Muscle of leg (tissue), 11 donors: Measurements from ENCODE around the gene USP24. TPM values are rescaled to one million over a fixed set of nuclear protein-coding genes. Genes with fewer than 3 reads are reported as not detected.
A peak's percentile ranks its signal among the peaks of the same experiment; 100 is the strongest.

Source experiments
- DNase-seq: peaks from one replicate; pipeline ENCODE4 v3.0.0; 2013
- H3K27ac ChIP-seq: one replicate; pipeline ENCODE4 v1.5.1; 2013; ENCODE audit warnings: mild to moderate bottlenecking, low read length, control low read depth
- H3K27me3 ChIP-seq: one replicate; pipeline ENCODE4 v1.6.1; 2013; ENCODE audit warnings: low read length; ENCODE audit not compliant: control insufficient read depth, insufficient read depth
- H3K36me3 ChIP-seq: one replicate; pipeline ENCODE4 v1.6.1; 2013; ENCODE audit warnings: low read length; ENCODE audit not compliant: control insufficient read depth, insufficient read depth
- H3K4me1 ChIP-seq: one replicate; pipeline ENCODE4 v1.6.1; 2013; ENCODE audit warnings: low read length; ENCODE audit not compliant: control insufficient read depth, insufficient read depth
- H3K4me3 ChIP-seq: one replicate; pipeline ENCODE4 v1.5.1; 2013; ENCODE audit warnings: low read length, control low read depth
- H3K9me3 ChIP-seq: replicated peaks from 2 replicates; pipeline ENCODE4 v1.6.1; 2013; ENCODE audit warnings: low read depth, low read length; ENCODE audit not compliant: control insufficient read depth
- WGBS: methylation state at CpG from one replicate; pipeline ENCODE4 v1.1.5; 2013; ENCODE audit warnings: missing lambda C conversion rate; ENCODE audit not compliant: insufficient coverage; 5-methylcytosine and 5-hydroxymethylcytosine counted together
- polyA plus RNA-seq, 8 donors: library from polyadenylated mRNA; unstranded; fragments of 120-200 nt; gene quantifications; one replicate each; pipeline versions ENCODE4 v1.2.1 to v1.2.3, GENCODE V29; 2013; ENCODE audit warnings: inconsistent platforms in 1 of 8, low replicate concordance in 1 of 8; ENCODE audit not compliant: insufficient read length in 8 of 8, insufficient read depth in 1 of 8
- total RNA-seq: library from RNA; stranded (reverse); fragments of 120-200 nt; gene quantifications from one replicate; pipeline ENCODE4 v1.2.4, GENCODE V29; 2013

USP24 gene
- total and polyA plus RNA-seq, 9 donors, result 31.0 to 54.1 (median 36.3) TPM

DNA sequence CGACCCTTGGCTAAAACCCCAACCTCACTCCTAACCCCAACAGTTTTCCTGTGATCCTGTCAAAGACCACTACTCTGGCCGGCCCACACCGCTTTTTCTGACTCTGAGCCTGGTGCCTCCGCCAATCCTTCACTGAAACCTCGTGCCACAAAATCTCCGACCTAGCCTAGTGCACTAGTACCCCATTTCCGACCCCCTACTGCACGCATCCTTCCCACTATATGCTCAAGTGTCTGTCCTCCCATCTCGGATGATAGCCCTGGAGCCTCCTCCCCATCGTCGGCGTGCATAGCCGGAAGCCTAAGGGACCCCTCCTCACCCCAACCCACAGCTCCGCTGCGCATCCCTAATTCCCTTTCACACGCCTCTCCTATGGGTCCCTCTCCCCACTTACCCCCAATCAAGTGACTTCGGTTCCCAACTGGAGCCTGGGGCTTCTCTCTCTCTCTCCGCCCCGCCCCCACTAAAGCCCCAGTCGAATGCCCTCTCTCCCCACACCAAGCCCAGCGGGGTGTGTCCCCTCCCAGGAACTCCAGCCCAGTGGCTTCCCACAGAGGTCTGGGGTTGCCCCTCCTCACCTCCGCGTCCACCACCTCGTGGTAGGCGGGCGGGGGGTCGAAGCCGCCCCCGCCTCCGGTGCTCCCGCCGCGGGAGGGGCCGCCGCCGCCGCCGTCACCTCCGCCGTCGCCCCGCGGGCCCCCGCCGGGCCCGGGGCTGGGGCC, 791 bp downstream of the USP24 start:
- peak; percentile 48 for DNase-seq
- under 1% methylated on average over 45 of the region's 46 CpGs for WGBS
- Histone ChIP-seq H3K4me1 (peaks cover 19% of the 10 kb centered on the region), H3K27ac (peak overlapping the region; percentile 81), H3K9me3 (no peaks in the 10 kb centered on the region), H3K4me3 (peak overlapping the region; percentile 85), H3K27me3 (no peaks in the 10 kb centered on the region), H3K36me3 (peaks cover 4% of the 10 kb centered on the region)

DNA sequence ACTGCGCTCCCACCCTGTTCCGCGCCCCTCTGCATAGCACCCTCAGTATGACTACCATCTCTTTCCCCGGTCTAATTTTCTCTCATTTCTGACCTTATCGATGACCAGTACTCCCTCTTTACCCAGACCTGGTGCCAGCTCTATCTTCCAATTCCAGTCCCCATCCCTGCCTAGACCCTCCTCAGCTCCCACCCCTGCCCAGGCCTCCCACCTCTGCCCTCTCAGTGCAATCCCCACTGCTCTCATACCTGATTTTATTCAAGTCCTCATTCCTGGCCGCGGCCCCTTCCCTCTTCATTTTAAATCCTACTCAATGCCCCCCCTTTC, 1.3 kb downstream of the USP24 start:
- 16% methylated on average over 7 of the region's 7 CpGs for WGBS
- no peak for DNase-seq
- no peaks in the 10 kb centered on the region for H3K27me3 ChIP-seq
- H3K27ac ChIP-seq, result peak overlapping the region; percentile 70
- no peaks in the 10 kb centered on the region for H3K9me3 ChIP-seq
- peaks cover 19% of the 10 kb centered on the region for H3K4me1 ChIP-seq
- H3K36me3 ChIP-seq, result peaks cover 4% of the 10 kb centered on the region
- peak overlapping the region; percentile 85 for H3K4me3 ChIP-seq

DNA sequence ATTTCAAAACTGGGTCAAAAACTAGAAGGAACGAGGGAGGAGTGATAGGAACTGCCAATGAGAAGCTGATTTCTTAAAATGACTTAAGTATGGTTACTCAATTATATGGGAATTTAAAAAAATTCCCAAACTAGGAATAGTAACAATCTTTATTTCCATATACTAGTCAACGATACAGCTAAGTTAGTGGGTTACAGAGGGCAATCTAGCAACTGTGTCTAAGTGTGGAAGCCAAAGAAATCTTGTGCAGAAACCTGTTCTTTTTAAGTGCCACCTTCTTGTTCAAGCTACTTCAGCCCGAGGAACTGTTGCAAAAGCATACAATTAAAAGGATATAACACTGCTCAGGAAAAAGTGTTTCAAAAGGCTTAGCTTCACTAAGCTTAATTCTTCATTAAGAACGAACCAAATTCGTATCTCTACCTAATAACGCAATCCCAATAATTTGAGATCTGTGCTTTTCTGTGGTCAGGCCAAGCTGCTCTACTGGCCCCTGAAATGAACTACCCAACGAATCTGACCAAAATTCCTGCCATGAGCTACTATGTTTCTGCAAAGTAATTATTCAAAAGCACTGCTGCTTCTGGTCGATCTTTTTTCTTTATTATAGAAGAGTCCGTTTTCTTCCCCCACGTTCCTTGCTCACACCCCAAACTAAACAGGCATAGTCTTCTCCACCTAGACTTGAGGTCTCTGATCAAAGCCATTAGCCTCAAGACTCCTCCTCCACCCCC, 1.8 kb downstream of the USP24 start:
- Histone ChIP-seq H3K9me3 (no peaks in the 10 kb centered on the region), H3K4me3 (peak overlapping the region; percentile 85), H3K27me3 (no peaks in the 10 kb centered on the region), H3K27ac (peak overlapping the region; percentile 70), H3K36me3 (peaks cover 4% of the 10 kb centered on the region), H3K4me1 (peaks cover 19% of the 10 kb centered on the region)
- WGBS, result 54% methylated on average over 4 of the region's 10 CpGs
- no peak for DNase-seq

DNA sequence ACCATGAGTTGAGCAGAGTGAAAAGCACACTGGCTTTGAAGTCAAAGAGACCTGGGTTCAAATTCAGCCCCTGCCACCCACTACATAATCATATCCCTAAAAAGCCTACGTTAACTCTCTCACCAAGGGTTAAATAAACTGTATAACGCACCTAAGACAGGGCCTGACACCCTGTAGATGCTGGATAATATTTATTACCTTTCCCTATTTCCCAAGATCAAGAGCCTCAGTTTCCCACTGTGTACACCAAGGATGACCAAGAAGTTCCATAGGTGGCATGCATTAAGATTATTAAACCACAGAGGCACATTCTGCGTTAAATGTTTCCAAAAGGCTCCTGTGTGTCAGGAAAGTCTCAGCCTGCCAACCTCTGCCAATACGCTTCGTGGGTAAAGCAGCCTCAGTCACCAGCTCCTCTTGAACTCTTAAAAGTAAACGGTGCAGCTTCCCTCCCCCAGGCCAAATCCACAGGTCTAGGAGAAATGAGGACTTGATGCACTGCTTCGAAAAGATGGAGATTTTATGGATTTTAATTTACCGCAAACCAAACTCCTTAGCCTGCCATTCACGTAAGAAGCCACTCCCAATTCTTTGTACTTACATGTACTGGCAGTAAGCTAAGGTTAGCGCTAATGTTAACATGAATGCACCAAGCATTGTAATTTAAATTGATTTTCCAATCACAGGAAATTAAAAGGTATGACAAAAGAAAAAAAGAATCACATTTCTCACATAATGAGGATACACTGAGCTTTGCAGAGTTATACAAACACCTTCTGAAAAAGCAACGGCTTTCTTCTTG, 2.6 kb downstream of the USP24 start:
- Histone ChIP-seq H3K36me3 (peaks cover 4% of the 10 kb centered on the region), H3K27me3 (no peaks in the 10 kb centered on the region), H3K4me3 (no peak overlapping the region), H3K27ac (no peak overlapping the region), H3K9me3 (no peaks in the 10 kb centered on the region), H3K4me1 (peaks cover 19% of the 10 kb centered on the region)
- WGBS, result 100% methylated on average over 1 of the region's 11 CpGs
- no peak for DNase-seq

DNA sequence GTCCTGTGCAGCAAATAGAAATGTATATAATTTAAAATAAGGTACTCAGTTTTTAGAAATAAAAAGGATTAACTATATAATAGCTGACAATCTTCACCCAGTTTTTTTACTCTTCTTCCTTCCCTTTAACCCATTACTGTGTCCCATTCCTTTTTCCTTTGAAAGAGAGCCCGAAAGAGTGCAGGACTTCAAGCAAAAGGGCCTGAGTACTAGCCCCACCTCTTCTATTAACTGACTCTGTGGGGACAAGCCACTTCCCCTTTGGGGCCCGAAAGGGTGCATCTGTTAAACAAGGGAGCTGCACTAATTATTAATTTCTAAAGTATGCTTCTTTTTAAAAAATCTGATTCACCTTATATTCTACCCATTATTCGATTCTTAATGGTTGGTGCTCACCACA, 3.3 kb downstream of the USP24 start:
- Histone ChIP-seq H3K27ac (no peak overlapping the region), H3K4me3 (no peak overlapping the region)
- no peak for DNase-seq

DNA sequence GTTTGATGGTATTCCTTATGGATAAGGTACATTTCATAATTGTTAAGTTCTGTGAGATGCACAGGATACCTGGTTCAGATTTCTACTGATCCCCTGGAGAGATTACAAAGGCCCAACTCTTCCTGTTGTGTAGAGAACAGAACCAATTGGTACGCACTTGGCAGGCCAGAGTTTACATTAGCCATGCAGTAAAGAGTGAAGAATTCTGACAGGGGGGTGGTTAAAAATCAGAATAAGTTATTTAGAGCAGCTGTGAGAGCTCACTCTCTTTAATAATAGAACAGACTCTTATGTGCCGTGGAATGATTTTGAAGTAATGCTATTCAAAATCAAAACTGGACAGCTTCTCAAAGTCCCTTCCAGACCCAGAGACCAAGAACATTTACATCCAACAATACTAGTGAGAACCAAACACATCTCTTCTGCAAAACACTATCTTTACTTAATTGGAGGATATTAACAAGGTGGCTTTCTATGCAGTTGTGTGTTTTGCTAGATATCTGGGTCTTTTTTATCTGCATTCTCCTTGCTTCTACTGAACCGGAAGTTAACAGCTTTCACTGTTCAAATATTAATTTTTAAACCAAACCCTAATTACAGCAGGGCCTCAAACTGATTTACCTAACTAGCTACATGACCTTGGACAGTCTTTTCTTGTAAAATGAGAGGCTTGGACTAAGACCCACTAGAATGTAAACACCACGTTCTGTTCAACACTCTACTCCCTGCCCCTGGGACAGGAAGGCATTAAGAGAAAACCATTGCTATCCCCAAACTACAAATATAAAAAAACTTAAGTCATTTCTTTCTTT, 4.0 kb downstream of the USP24 start:
- WGBS, result 0% methylated on average over 1 of the region's 4 CpGs

More for the DNA sequence above, 3.3 kb downstream of the USP24 start:
- Histone ChIP-seq H3K27me3 (no peaks in the 10 kb centered on the region), H3K36me3 (peaks cover 4% of the 10 kb centered on the region), H3K4me1 (peaks cover 19% of the 10 kb centered on the region), H3K9me3 (no peaks in the 10 kb centered on the region)
- 63% methylated on average over 1 of the region's 3 CpGs for WGBS

DNA sequence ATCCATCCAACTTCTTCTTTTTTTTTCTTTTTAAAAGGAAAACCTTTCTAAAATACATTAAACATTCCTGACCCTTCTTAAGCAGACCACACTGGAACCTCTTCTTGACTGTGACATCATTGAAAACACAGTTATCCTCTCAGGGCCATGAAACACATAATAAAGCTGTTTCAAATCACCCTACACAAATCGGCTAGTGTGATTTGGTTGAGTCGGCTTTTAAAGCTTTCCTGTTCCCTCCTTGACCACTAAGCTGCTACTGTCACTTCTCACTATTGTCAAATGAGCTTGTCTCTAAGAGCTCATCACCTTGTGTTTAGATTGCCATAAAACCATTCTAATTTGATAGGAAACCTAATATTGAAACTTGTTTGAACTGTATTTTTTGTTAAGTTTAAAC, 5.9 kb downstream of the USP24 start:
- H3K4me3 ChIP-seq, result no peak overlapping the region
- H3K27ac ChIP-seq, result no peak overlapping the region
- no peaks in the 10 kb centered on the region for H3K9me3 ChIP-seq
- peaks cover 4% of the 10 kb centered on the region for H3K36me3 ChIP-seq
- peaks cover 17% of the 10 kb centered on the region for H3K4me1 ChIP-seq
- WGBS, result no CpG with 5 or more reads among the region's 2 CpGs
- no peaks in the 10 kb centered on the region for H3K27me3 ChIP-seq
- DNase-seq, result no peak

More for the DNA sequence above, 4.0 kb downstream of the USP24 start:
- H3K27me3 ChIP-seq, result no peaks in the 10 kb centered on the region
- H3K27ac ChIP-seq, result no peak overlapping the region
- H3K4me1 ChIP-seq, result peaks cover 19% of the 10 kb centered on the region
- H3K36me3 ChIP-seq, result peaks cover 4% of the 10 kb centered on the region
- DNase-seq, result no peak
- H3K4me3 ChIP-seq, result no peak overlapping the region
- no peaks in the 10 kb centered on the region for H3K9me3 ChIP-seq

DNA sequence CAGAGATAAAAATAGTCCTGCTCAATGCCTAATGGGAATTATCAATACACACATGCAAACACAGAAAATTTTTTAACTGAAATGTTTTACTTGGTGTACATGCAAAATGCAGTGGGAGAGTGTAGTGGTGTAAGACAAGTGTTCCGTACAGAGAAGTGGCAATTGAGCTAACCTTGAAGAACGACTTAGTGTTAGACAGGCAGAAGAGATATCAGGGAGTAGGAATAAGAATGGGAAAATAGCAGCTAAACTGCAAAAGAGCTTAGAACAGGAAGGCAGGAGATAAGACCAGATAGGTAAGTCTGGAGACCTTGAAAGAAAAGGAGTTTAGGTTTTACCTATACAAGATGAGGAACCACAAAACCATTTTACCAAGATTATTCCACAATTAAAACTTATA, 9.0 kb downstream of the USP24 start:
- no peaks in the 10 kb centered on the region for H3K36me3 ChIP-seq
- no peak overlapping the region for H3K27ac ChIP-seq
- H3K4me1 ChIP-seq, result peaks cover 4% of the 10 kb centered on the region
- H3K27me3 ChIP-seq, result no peaks in the 10 kb centered on the region
- no peaks in the 10 kb centered on the region for H3K9me3 ChIP-seq
- H3K4me3 ChIP-seq, result no peak overlapping the region
- peak; percentile 34 for DNase-seq
- 32% methylated on average over 2 of the region's 2 CpGs for WGBS

DNA sequence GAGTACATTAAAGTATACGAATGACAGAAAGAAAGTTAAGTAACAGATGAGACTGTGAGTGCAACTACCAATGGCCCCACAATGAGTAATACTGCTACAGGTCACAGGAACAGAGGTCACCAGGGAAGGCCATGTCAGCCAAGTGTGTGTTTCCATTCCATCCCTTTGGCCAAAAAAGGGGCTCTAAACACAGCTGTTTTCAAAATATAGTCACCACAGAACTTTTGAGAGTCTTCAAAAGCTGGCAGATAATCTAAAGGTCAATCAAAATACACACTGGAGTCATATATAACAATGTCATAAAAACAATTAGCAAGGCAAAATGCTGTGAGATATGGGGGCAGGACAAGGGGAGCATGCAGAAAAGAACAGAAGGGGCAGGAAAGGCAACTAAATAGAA, 10.2 kb downstream of the USP24 start:
- DNase-seq, result peak; percentile 16
- H3K27me3 ChIP-seq, result no peaks in the 10 kb centered on the region
- WGBS, result no CpG with 5 or more reads among the region's 1 CpG
- no peak overlapping the region for H3K27ac ChIP-seq
- H3K36me3 ChIP-seq, result no peaks in the 10 kb centered on the region
- H3K4me3 ChIP-seq, result no peak overlapping the region
- peaks cover 4% of the 10 kb centered on the region for H3K4me1 ChIP-seq
- H3K9me3 ChIP-seq, result no peaks in the 10 kb centered on the region
